ENCODE results near the gene ELAPOR1.
A peak's percentile ranks its signal among the peaks of the same experiment; 100 is the strongest.
"Not testable (repeated sequence)": the region's sequence is repeated elsewhere in the genome, so short reads cannot be mapped to it uniquely, and the experiment has no call there.

ELAPOR1 gene

GRCh38 chr1:109142260-109142659 lies 28.3 kb downstream of the ELAPOR1 start:
- no peak for DNase-seq

DNA sequence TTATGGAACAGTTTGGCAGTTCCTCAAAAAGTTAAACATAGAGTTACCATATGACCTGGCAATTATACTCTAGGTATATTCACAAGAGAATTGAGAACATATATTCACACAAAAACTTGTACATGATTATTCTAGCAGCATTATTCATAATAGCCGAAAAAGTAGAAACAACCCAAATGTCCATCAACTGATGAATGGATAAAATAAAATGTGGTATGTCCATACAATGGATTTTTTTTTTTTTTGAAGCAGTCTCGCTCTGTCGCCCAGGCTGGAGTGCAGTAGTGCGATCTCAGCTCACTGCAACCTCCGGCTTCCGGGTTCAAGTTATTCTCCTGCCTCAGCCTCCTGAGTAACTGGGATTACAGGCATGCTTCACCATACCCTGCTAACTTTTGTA lies 28.8 kb downstream of the ELAPOR1 start:
- not testable (repeated sequence) for DNase-seq

- DNase-seq = no peak
Measured at GRCh38 chr1:109148987-109149561, 35.2 kb downstream of the ELAPOR1 start.

- no peak for DNase-seq
Measured at GRCh38 chr1:109149874-109150601, 36.1 kb downstream of the ELAPOR1 start.

GRCh38 chr1:109151146-109151990 lies 37.5 kb downstream of the ELAPOR1 start:
- no peak for DNase-seq

DNA sequence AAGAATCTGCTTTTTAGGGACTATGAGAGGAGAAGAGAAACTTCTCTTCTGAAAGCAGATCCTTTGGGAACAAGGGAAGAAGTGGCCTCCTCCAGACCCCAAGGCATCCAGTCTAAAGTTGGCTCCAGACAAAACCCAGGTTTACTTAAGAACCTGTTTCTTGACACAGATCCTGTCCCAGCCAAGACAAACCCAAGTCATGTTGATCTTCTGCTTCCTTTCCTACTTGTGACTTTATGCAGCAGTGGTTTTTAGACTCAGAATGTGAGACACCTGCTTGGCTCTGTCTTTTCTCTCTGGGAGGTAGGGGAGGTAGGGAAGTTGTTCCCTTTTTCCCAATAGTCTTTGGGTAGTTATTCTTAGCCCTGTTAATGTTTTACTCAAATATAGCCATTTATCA lies 38.3 kb downstream of the ELAPOR1 start:
- DNase-seq = no peak

GRCh38 chr1:109156916-109157385 lies 43.0 kb downstream of the ELAPOR1 start:
- no peak for DNase-seq

- no peak for DNase-seq
Measured at GRCh38 chr1:109158433-109158832, 44.5 kb downstream of the ELAPOR1 start.

DNA sequence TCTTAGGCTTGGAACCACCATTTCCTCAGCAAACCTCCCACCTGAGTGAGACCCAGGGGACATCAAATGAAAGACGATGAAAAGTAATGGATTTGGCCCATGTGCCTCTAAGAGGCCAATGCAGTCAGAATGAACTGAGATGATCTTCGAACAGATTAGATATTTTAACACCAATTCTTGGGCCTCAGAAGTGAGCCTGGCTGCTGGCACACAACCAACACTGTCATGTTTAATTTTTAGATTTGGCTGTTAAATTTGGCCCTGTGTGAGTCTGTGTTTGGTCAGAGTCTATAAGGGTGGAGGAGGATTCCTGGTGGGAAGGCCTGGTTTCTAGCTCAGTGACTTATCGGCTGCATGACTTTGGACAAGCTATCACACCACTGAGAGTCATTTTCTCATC lies 45.4 kb downstream of the ELAPOR1 start:
- no peak for DNase-seq

- no peak for DNase-seq
Measured at GRCh38 chr1:109160071-109160840, 46.3 kb downstream of the ELAPOR1 start.

DNA sequence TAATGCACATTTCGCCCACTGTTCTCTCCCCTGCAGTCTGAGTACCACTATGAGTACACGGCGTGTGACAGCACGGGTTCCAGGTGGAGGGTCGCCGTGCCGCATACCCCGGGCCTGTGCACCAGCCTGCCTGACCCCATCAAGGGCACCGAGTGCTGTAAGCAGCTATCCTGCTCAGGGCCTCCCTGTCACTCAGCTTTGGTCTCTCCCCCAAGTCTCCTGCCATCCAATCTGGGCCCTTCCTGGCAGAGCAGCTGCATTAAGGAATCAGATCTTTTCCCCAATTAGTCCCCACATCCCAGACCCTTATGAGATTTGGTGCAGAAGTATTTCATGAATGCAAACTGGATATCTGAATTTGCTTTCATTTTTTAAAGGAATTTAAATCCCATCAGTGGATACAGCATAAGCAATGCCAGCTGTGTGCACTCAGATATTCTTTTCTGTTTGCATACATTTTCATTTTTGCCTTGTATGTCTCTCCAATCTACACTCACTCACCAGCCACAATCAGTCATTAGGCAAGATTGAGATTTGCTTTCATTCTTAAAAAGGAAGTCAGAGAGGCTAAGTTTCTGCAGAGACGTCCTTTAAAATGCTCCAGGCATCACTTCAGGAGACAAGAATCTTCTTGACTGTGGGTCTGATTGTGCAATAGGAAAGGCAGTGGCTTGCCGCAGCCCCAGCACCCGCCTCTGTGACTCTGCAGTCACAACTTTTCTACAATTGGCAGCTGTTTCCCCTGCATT lies 48.1 kb downstream of the ELAPOR1 start:
- peak; percentile 42 for DNase-seq

GRCh38 chr1:109162626-109163025 lies 48.7 kb downstream of the ELAPOR1 start:
- DNase-seq = no peak

DNA sequence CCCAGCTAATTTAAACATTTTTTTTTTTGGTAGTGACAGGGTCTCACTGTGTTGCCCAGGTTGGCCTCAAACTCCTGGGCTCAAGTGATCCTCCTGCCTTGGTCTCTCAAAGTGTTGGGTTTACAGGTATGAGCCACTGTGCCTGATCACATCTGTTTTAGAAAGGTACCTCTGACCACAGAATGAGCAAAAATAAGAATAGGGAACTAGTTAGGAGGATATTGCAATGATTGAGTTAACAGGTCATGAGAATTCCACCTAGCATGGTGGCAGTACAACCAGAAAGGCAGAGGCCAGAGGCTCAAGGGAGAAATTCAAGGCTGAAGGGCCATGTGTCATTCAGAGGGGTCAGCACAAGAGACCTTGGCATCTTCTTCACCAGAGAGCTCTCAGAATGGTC lies 49.6 kb downstream of the ELAPOR1 start:
- no peak for DNase-seq
